Hematopoietic multipotent progenitor cell treated with erythropoietin and hydrocortisone succinate and interleukin-3 and kit ligand, for 8 days (in vitro differentiated cells): Measurements from ENCODE around the gene GART.

Experiments used
- DNase-seq: peaks from one replicate; pipeline ENCODE4 v3.0.0-alpha.2; 2015

GART gene

DNA sequence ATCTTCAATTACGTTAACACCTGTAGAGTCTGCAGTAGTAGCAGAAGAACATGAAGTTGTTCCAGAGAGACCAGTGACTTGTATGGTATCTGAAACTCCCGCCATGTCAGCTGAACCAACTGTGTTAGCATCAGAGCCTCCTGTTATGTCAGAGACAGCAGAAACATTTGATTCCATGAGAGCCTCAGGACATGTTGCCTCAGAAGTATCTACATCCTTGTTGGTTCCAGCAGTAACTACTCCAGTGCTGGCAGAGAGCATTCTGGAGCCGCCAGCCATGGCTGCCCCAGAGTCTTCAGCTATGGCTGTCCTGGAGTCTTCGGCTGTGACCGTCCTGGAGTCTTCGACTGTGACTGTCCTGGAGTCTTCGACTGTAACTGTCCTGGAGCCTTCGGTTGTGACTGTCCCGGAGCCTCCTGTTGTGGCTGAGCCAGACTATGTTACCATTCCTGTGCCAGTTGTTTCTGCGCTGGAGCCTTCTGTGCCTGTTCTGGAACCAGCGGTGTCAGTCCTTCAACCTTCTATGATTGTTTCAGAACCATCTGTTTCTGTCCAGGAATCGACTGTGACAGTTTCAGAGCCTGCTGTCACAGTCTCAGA is 11.2 kb upstream of the GART start:
- no peak for DNase-seq

DNA sequence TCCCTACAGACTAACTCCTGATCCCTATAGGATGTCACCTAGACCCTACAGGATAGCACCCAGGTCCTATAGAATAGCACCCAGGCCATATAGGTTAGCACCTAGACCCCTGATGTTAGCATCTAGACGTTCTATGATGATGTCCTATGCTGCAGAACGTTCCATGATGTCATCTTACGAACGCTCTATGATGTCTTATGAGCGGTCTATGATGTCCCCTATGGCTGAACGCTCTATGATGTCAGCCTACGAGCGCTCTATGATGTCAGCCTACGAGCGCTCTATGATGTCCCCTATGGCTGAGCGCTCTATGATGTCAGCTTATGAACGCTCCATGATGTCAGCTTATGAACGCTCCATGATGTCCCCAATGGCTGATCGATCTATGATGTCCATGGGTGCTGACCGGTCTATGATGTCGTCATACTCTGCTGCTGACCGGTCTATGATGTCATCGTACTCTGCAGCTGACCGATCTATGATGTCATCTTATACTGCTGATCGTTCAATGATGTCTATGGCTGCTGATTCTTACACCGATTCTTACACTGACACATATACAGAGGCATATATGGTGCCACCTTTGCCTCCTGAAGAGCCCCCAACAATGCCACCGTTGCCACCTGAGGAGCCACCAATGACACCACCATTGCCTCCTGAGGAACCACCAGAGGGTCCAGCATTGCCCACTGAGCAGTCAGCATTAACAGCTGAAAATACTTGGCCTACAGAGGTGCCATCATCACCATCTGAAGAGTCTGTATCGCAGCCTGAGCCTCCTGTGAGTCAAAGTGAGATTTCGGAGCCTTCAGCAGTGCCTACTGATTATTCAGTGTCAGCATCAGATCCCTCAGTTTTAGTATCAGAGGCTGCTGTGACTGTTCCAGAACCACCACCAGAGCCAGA is 10.4 kb upstream of the GART start:
- DNase-seq = no peak

DNA sequence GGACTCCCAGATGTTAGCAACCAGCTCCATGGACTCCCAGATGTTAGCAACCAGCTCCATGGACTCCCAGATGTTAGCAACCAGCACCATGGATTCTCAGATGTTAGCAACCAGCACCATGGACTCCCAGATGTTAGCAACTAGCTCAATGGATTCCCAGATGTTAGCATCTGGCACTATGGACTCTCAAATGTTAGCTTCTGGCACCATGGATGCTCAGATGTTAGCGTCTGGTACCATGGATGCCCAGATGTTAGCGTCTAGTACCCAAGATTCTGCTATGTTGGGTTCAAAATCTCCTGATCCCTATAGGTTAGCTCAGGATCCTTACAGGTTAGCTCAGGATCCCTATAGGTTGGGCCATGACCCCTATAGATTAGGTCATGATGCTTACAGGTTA is 9.7 kb upstream of the GART start:
- DNase-seq = no peak

DNA sequence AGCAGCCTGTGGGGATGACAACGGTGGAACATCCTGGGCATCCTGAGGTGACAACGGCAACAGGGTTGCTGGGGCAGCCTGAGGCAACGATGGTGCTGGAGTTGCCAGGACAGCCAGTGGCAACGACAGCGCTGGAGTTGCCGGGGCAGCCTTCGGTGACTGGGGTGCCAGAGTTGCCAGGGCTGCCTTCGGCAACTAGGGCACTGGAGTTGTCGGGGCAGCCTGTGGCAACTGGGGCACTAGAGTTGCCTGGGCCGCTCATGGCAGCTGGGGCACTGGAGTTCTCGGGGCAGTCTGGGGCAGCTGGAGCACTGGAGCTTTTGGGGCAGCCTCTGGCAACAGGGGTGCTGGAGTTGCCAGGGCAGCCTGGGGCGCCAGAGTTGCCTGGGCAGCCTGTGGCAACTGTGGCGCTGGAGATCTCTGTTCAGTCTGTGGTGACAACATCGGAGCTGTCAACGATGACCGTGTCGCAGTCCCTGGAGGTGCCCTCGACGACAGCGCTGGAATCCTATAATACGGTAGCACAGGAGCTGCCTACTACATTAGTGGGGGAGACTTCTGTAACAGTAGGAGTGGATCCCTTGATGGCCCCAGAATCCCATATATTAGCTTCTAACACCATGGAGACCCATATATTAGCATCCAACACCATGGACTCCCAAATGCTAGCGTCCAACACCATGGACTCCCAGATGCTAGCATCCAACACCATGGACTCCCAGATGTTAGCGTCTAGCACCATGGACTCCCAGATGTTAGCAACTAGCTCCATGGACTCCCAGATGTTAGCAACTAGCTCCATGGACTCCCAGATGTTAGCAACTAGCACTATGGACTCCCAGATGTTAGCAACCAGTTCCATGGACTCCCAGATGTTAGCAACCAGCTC is 9.1 kb upstream of the GART start:
- no peak for DNase-seq

DNA sequence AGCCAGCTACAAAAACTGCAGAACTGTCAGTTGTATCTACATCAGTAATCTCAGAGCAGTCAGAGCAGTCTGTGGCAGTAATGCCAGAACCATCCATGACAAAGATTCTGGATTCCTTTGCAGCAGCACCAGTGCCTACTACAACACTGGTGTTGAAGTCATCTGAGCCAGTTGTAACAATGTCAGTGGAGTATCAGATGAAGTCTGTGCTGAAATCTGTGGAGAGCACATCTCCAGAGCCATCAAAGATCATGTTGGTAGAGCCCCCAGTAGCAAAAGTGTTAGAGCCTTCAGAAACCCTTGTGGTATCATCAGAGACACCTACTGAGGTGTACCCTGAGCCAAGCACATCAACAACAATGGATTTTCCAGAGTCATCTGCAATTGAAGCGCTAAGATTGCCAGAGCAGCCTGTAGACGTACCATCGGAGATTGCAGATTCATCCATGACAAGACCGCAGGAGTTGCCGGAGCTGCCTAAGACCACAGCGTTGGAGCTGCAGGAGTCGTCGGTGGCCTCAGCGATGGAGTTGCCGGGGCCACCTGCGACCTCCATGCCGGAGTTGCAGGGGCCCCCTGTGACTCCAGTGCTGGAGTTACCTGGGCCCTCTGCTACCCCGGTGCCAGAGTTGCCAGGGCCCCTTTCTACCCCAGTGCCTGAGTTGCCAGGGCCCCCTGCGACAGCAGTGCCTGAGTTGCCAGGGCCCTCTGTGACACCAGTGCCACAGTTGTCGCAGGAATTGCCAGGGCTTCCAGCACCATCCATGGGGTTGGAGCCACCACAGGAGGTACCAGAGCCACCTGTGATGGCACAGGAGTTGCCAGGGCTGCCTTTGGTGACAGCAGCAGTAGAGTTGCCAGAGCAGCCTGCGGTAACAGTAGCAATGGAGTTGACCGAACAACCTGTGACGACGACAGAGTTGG is 8.2 kb upstream of the GART start:
- no peak for DNase-seq

DNA sequence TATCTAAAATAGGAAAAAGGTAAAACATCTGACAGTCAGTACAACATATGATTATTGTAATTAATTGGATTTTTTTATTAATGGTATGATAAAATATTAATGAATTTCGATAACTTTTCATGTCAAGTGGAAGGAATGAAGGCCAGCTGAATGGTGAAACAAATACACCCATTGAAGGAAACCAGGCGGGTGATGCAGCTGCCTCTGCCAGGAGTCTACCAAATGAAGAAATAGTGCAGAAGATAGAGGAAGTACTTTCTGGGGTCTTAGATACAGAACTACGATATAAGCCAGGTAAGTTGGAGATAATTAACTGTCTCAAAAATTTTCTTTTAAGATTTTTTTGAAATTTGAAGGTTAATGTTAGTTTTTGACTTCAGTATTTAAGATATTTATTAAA is 4.2 kb upstream of the GART start:
- DNase-seq = no peak

DNA sequence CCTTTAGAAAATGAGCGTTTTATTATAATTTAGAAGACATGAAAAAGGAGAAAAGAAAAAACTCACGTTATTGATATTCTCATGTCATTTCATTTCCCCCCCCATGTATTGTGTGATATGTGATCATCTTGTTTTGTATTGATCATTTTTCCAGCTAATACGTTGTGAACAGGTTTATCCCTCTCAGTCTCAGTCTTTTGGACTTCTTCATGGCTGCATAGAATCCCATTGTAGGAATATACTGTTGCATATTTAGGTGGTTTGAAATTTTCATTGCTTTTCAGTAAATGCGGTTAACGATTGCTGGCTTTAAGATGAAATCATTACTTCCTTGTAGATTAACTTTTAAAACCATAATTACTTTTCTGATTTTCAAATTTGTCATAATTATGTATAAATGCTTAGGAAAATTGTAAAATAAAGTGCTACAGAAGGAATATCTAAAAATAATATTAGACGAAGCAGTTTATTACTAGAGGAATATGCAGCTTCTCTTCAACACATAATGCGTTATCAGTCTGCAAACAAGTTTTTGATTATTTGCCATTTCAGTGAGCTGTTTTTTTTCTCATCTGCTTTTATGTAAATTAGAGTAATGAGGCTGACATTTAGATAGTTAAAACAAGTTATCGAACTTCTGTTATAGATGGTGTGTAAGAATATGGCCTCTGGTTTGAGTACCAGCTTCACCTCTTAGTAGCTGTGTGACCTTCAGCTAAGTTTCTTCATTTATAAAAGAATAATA is 2.7 kb upstream of the GART start:
- peak; percentile 29 for DNase-seq

DNA sequence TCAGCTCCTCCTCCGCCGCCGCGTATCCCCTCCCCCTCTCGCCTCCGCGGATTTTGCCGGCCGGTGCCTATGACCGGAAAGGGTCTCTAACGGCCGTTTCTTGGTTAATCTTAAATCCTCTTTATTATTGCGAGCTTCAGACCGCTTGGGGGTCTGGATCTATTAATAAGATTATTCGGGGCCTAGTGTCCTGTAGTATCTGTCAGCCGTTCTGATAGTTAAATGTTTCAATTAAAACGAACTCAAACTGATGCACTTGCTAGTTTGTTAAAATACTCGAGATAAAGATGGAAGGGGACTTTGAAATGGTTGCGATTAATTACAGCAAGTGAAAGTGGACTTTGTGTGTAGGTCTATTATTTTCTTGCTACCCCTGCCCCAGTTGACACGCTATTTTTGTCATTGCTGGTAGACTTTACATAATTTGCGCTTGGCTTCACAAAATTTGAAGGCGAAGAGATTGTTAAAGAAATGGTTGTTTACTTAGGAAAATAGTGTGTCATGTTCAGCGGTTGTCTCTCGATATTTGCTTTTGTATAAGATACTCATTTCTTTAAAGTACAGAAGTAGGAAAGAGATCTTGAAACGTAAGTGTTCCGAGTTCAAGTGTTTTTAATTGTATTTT is 1.7 kb upstream of the GART start:
- no peak for DNase-seq

DNA sequence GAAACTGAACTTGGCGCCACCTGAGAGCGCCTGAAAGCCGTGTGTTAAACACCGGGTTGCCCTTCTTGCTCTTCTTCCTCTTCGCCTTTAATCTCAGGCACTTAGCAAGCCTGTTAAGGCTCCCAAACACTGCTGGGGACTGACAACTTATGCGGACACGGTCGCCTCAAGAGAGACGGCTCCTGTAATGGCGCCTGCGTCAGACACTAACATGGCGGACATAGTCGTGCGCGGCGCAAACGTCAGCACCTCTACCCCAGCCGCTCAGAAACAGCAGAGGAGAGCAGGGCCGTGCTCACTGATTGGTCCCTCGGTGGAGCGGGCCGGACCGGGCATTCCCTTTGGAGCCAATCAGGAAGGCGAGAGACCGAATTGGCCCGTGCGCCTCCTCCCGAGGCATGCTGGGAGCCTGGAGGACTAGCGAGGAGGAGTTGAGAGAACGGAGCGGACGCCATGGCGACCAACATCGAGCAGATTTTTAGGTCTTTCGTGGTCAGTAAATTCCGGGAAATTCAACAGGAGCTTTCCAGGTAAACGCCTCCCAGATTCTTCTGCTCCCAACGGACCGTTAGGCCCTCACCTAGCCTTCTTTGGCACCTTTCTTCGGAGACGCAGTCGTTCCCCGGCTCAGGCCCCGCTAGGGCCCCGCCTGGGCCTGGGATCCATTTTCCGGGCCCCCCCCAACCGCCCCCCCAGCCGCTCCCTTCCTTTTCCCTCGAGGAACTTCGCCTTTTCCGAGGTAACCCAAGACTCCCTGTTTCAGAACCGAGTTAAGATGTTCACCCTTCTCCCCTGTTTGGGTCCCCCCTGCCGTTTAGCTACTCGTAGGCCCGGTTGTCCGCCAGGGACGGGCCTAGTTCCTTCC is 955 bp upstream of the GART start, which contains the start of gene SON:
Gene SON, plus strand, starts transcription at position 399 of the 865 bp plus-strand sequence. Its CDS starts 55 bp downstream, at position 454.
- DNase-seq = peak; percentile 99

DNA sequence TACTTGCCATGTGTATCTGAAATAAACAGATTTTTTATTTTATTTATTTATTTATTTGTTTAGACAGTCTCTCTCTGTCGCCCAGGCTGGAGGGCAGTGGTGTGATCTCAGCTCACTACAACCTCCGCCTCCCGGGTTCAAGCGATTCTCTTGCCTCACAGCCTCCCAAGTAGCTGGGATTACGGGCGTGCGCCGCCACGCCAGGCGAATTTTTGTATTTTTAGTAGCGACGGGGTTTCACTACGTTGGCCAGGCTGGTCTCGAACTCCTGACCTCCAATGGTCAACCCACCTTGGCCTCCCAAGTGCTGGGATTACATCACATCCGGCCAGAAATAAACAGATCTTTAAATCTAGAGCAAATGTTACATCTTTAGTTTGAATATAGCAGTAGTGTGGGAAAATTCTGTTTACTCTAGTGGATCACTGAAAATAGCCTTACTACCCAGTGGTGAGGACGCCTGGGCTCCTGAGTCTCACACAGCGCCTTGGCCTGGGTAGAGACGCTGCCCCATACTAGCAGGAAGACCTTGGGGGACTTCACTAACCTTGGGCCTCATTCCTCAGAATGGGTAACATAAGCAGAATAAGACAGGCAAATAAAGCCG is 709 bp downstream of the GART start:
- DNase-seq = peak; percentile 51

DNA sequence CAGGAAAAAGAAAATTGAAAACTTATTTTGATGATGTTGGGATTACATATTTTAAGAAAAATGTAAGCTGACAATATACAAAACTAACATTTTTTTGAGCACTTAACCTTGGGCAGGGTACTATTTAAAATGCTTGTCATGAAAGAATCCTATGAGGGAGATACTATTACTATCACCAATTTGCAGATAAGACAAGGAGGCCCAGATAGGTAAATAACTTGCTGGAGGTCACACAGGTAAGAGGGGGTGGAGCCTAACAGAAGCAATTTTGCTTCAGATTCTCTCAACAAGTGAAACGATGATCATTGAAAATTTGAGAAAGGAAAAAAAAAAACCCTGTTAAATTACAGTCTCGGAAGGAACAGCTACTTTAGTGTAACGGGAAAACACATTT is 1.2 kb downstream of the GART start:
- no peak for DNase-seq

DNA sequence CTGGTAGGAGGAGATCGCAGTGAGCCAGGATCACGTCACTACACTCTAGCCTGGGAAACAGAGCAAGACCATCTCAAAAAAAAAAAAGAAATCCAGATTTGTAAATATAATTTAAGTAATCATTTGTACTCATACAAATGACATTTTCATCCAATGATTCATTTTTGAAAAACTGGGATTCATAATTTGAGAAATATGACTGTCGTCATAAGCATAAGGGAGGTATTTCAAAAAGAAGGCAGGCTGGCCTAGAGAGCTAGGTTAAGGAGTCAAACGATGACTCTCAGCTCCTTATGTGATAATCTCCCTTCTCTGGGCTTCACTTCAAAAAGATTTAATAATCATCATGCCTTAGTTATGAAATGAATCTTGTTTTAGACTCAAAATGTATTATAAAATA is 2.3 kb downstream of the GART start:
- DNase-seq = no peak

DNA sequence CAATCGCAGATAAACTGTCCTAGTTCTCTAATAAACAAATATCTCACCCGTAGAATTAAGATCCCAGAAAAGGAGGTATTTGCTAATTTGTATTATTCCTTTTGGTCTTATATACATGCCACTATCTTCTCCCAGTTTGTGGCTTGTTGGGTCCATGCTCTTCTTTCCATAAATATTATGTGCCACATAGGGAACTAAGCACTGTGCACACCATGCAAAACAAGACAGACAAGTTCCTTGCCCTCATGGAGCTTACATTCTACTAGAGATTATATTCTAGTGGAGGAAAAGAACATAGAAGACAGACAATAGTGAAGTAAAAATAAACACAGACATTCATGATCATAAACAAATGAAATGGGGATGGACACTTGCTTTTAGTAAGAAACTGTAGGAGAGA is 4.7 kb downstream of the GART start:
- no peak for DNase-seq

DNA sequence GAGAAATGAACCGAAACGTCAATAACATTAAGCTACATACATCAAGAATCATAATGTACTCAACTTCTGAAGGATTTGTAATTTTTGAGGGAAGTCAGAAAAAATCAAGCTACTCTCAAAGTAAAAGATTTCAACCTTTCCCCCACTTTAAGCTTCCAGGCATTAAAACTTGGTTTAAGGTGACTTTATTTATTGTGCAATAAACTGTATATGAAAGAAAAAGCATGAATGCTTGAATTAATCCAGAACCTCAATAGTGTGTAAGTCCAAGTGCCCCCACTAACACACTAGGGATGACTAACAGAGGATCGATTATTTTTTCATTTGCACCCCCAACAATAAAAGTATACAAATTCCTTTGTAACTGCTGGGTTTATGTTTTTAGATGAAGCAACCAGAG is 10.9 kb downstream of the GART start:
- no peak for DNase-seq

DNA sequence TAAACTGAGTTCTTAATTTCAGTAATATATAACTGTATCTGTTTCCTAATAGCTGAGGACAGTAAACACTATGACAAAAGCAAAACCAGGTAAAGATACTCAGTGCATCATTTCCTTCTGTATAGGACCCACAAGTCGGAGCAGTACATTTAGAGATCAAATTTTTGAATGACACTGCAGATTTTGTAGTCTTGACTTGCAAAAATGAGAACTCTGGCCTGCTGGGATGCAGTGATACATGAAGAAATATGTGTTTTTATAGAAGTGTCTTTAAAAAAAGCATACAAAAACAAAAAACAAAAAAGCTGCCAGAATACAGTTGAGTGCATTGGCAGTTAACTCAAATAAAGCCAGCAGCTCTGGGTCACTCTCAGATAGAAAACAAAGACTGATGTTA is 19.0 kb downstream of the GART start:
- no peak for DNase-seq

DNA sequence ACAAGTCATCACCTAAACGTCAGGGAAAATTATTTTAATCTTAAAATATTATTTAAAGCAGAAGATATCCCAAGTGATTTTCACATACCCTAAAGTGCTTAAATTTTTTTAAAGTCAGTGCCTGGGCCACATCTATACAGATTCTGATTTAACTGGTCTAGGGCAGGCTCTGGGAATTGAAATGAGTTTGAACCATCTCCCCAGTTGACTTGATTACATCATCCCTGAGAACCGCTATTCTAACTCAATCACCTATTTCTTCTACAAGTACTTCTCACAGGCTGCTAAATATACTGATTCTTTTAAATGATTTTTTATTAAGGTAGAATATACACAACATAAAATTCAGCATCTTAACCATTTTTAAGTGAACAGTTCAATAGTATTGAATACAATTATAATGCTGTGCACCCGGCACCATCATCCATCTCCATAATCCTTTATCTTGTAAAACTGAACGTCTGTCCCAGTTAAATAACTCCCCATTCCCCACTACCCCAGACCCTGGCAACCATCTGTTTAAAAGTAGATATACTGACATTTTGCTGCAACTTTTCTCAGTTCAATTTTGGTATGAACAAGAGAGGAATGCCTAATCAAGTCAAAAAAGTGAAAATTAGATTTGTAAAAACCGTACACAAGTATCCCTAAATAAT is 19.5 kb downstream of the GART start:
- DNase-seq = no peak

DNA sequence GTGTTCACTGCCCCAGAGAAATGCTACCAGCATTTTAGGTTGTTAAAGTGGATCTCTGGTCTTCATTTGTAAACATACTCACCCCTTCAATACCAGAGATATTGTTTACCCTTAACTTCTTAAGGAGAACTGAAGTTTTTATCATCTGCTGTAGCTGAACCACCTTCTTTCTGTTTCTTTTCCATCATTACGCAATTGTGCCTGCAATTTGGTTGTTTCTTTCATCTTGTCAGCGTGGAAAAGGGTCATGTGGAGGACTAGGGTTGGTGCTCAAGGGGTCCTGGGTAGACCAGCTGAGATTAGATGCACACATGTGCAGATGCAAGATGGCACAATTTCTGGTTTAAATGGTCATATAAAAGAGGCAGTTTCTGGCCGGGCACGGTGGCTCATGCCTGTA is 23.0 kb downstream of the GART start:
- no peak for DNase-seq

DNA sequence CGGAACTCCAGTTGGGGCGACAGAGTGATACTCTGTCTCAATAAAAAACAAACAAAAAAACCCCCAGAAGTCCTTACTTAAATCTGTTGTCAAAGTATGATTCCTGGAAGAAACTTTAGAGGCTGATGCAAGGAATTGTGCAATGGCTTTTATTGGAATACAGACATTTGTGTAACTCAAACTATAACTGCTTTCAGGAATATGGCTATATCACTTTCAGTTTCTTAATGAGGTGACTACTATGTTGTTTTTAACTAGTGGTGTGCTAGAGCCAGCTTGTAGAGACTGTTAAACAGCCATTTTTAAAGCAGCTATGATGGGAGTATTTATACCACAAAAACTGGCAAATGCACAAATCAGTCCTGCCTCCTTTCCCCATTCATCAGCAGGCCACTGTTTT is 27.7 kb downstream of the GART start:
- DNase-seq = no peak

DNA sequence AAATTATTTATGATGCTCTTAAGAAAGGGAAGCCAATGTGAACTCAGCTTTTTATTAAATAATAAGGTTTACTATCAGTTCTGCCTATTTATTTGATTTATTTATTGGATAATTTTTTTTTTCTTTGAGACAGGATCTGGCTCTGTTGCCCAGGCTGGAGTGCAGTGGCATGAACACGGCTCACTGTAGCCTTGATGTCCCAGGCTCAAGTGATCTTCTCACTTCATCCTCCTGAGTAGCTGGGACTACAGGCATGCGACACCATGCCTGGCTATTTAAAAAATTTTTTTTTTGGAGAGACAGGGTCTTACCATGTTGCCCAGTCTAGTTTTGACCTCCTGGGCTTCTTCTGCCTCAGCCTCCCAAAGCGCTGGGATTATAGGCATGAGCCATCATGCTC is 29.4 kb downstream of the GART start:
- no peak for DNase-seq
